IPS DF 6.9 (cell line): Measurements from ENCODE around the gene CADPS.

ENCODE experiments used
- DNase-seq: peaks from one replicate; pipeline ENCODE4 v3.0.0-alpha.2; 2013; ENCODE audit warnings: low read depth, low spot score
- H3K27ac ChIP-seq: one replicate; pipeline ENCODE4 v1.5.1; 2013; ENCODE audit warnings: low read length, control low read depth
- H3K27me3 ChIP-seq: 2 replicates; pipeline ENCODE4 v1.6.1; 2013; ENCODE audit warnings: mild to moderate bottlenecking, low read length; ENCODE audit not compliant: control insufficient read depth, insufficient read depth
- H3K36me3 ChIP-seq: 2 replicates; pipeline ENCODE4 v1.6.1; 2013; ENCODE audit warnings: low read length; ENCODE audit not compliant: control insufficient read depth, insufficient read depth
- H3K4me1 ChIP-seq: 2 replicates; pipeline ENCODE4 v1.6.1; 2013; ENCODE audit warnings: low read length; ENCODE audit not compliant: control insufficient read depth, insufficient read depth
- H3K4me3 ChIP-seq: 2 replicates; pipeline ENCODE4 v1.5.1; 2013; ENCODE audit warnings: mild to moderate bottlenecking, low read length
- H3K9me3 ChIP-seq: 2 replicates; pipeline ENCODE4 v1.6.1; 2013; ENCODE audit warnings: low read length, inconsistent platforms; ENCODE audit not compliant: control insufficient read depth, insufficient read depth
- WGBS: extraction: QIAGEN DNeasy Blood & Tissue Kit; methylation state at CpG from one replicate; pipeline ENCODE4 v1.1.7; 2013; ENCODE audit warnings: mixed read lengths, missing lambda C conversion rate; ENCODE audit not compliant: insufficient read length, insufficient coverage; 5-methylcytosine and 5-hydroxymethylcytosine counted together

Gene CADPS

GRCh38 chr3:62835554-62836236 is 39.5 kb downstream of the CADPS start:
- Histone ChIP-seq H3K27me3 (no peaks in the 10 kb centered on the region), H3K9me3 (no peaks in the 10 kb centered on the region), H3K36me3 (no peaks in the 10 kb centered on the region), H3K4me3 (no peak overlapping the region), H3K27ac (no peak overlapping the region), H3K4me1 (no peaks in the 10 kb centered on the region)
- DNase-seq: no peak
- WGBS: no CpG with 5 or more reads among the region's 3 CpGs

- H3K4me1 ChIP-seq: no peaks in the 10 kb centered on the region
- no peak overlapping the region for H3K4me3 ChIP-seq
- H3K27me3 ChIP-seq: no peaks in the 10 kb centered on the region
- H3K36me3 ChIP-seq: no peaks in the 10 kb centered on the region
- DNase-seq: no peak
- no peak overlapping the region for H3K27ac ChIP-seq
- no peaks in the 10 kb centered on the region for H3K9me3 ChIP-seq
Measured at GRCh38 chr3:62833538-62833937, 41.7 kb downstream of the CADPS start.

- Histone ChIP-seq H3K4me3 (no peak overlapping the region), H3K9me3 (no peaks in the 10 kb centered on the region), H3K27me3 (no peaks in the 10 kb centered on the region), H3K27ac (no peak overlapping the region), H3K4me1 (no peaks in the 10 kb centered on the region), H3K36me3 (no peaks in the 10 kb centered on the region)
- no peak for DNase-seq
- WGBS: no CpG with 5 or more reads among the region's 7 CpGs
Measured at GRCh38 chr3:62832553-62832952, 42.7 kb downstream of the CADPS start.

- Histone ChIP-seq H3K36me3 (no peaks in the 10 kb centered on the region), H3K27ac (no peak overlapping the region), H3K27me3 (no peaks in the 10 kb centered on the region), H3K9me3 (no peaks in the 10 kb centered on the region), H3K4me1 (no peaks in the 10 kb centered on the region), H3K4me3 (no peak overlapping the region)
- WGBS: no CpG with 5 or more reads among the region's 2 CpGs
- no peak for DNase-seq
Measured at GRCh38 chr3:62830727-62831322, 44.4 kb downstream of the CADPS start.

- H3K27ac ChIP-seq: no peak overlapping the region
Measured at GRCh38 chr3:62827550-62827949, 47.7 kb downstream of the CADPS start.

GRCh38 chr3:62824965-62825592 is 50.1 kb downstream of the CADPS start:
- Histone ChIP-seq H3K27ac (no peak overlapping the region), H3K4me1 (no peaks in the 10 kb centered on the region), H3K9me3 (no peaks in the 10 kb centered on the region), H3K36me3 (no peaks in the 10 kb centered on the region), H3K27me3 (no peaks in the 10 kb centered on the region), H3K4me3 (no peak overlapping the region)
- WGBS: no CpG with 5 or more reads among the region's 6 CpGs
- no peak for DNase-seq

More at GRCh38 chr3:62827550-62827949, 47.7 kb downstream of the CADPS start:
- no peaks in the 10 kb centered on the region for H3K27me3 ChIP-seq
- H3K4me1 ChIP-seq: no peaks in the 10 kb centered on the region
- no peaks in the 10 kb centered on the region for H3K9me3 ChIP-seq
- no peak overlapping the region for H3K4me3 ChIP-seq
- no peaks in the 10 kb centered on the region for H3K36me3 ChIP-seq
- DNase-seq: no peak

- H3K27me3 ChIP-seq: no peaks in the 10 kb centered on the region
- 100% methylated on average over 1 of the region's 6 CpGs for WGBS
- no peak overlapping the region for H3K4me3 ChIP-seq
- H3K9me3 ChIP-seq: no peaks in the 10 kb centered on the region
- no peaks in the 10 kb centered on the region for H3K4me1 ChIP-seq
- DNase-seq: no peak
- no peaks in the 10 kb centered on the region for H3K36me3 ChIP-seq
- H3K27ac ChIP-seq: no peak overlapping the region
Measured at GRCh38 chr3:62823461-62824050, 51.7 kb downstream of the CADPS start.

- Histone ChIP-seq H3K27me3 (no peaks in the 10 kb centered on the region), H3K27ac (no peak overlapping the region), H3K4me3 (no peak overlapping the region), H3K9me3 (no peaks in the 10 kb centered on the region), H3K4me1 (no peaks in the 10 kb centered on the region), H3K36me3 (no peaks in the 10 kb centered on the region)
- no peak for DNase-seq
- WGBS: no CpG with 5 or more reads among the region's 1 CpG
Measured at GRCh38 chr3:62822905-62823304, 52.3 kb downstream of the CADPS start.

- no peaks in the 10 kb centered on the region for H3K9me3 ChIP-seq
- no peaks in the 10 kb centered on the region for H3K4me1 ChIP-seq
- no peak overlapping the region for H3K27ac ChIP-seq
- WGBS: no CpG with 5 or more reads among the region's 5 CpGs
- H3K27me3 ChIP-seq: no peaks in the 10 kb centered on the region
- no peaks in the 10 kb centered on the region for H3K36me3 ChIP-seq
- DNase-seq: no peak
- no peak overlapping the region for H3K4me3 ChIP-seq
Measured at GRCh38 chr3:62818347-62818746, 56.9 kb downstream of the CADPS start.

GRCh38 chr3:62817678-62818077 is 57.5 kb downstream of the CADPS start:
- no peak for DNase-seq
- no peaks in the 10 kb centered on the region for H3K36me3 ChIP-seq
- H3K4me1 ChIP-seq: no peaks in the 10 kb centered on the region
- H3K4me3 ChIP-seq: no peak overlapping the region
- H3K27ac ChIP-seq: no peak overlapping the region
- WGBS: no CpG with 5 or more reads among the region's 2 CpGs
- H3K9me3 ChIP-seq: no peaks in the 10 kb centered on the region
- no peaks in the 10 kb centered on the region for H3K27me3 ChIP-seq
